Peyer's patch (tissue), 4 donors: ENCODE data around the gene CD2AP.

Source experiments
- CTCF ChIP-seq, 6 experiments: fragments of 450-650 bp in 4 of 6; fragments of 200-600 bp in 2 of 6; sonication (generic) in 1 of 6; IDR thresholded peaks; one replicate each; pipeline ENCODE4 v1.5.1; 2017 to 2019; ENCODE audit warnings: antibody characterized with exemption in 6 of 6, mild to moderate bottlenecking in 3 of 6, moderate library complexity in 1 of 6
- POLR2A ChIP-seq, 2 donors: fragments of 450-650 bp; IDR thresholded peaks; one replicate each; pipeline ENCODE4 v1.5.1; 2017; ENCODE audit warnings: antibody characterized with exemption in 2 of 2, mild to moderate bottlenecking in 2 of 2, moderate library complexity in 2 of 2

GRCh38 chr6:47669684-47670513, 192.3 kb downstream of the CD2AP start:
- no peak for TF ChIP-seq POLR2A (IDR thresholded peaks at IDR 0.05)
- TF ChIP-seq CTCF (IDR thresholded peaks at IDR 0.05): no peak
